Left kidney (tissue), 2 donors: ENCODE measurements around the gene SLC35D1. TPM values are rescaled to one million over a fixed set of nuclear protein-coding genes. Genes with fewer than 3 reads are reported as not detected.
"Not testable (repeated sequence)": the region's sequence is repeated elsewhere in the genome, so short reads cannot be mapped to it uniquely, and the experiment has no call there.

Source experiments
- DNase-seq: peaks from one replicate; pipeline ENCODE4 v3.0.0-alpha.2; 2013
- polyA plus RNA-seq: library from polyadenylated mRNA; unstranded; fragments of 120-200 nt; gene quantifications from one replicate; pipeline ENCODE4 v1.2.1, GENCODE V29; 2013; ENCODE audit not compliant: insufficient read length

SLC35D1 gene
- polyA plus RNA-seq, 1 donor = 18.5 TPM

DNA sequence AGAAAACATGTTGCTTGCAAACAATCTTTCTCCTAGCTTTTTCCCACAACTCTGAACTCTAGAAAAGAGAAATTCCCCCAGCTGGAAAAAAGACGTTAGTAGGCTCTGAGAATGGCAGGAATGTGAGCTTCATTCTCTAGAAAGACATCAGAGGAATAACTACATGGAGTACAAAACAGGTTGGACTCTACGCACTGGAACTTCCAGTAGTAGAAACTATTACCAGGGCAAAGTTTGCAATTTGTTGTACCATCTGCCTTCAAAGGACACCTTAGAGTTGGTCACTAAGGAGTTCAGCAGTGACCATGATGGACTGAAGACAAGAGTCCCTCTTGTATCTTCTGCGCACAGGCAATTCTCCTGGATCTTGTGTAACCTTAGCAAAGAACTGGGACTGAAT, 60.9 kb downstream of the SLC35D1 start:
- DNase-seq = no peak

DNA sequence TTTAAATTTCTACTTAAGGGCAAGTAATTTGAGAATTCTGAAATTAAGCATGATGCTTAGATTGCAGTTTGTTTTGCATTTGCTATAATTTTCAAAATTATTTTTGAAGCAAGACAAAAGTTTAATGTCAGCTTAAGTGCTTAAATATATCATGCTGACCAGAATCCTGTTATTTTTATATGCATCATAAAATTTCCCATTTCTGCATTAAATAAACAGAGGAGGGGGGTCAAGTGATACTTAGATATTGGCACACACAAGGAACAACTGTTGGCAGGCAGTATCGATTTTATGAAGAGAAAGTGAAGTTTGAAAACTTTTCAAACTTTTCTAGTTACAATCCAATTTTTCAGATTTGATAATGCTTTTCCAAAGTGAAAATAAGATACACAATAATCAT, 68.1 kb downstream of the SLC35D1 start:
- no peak for DNase-seq

DNA sequence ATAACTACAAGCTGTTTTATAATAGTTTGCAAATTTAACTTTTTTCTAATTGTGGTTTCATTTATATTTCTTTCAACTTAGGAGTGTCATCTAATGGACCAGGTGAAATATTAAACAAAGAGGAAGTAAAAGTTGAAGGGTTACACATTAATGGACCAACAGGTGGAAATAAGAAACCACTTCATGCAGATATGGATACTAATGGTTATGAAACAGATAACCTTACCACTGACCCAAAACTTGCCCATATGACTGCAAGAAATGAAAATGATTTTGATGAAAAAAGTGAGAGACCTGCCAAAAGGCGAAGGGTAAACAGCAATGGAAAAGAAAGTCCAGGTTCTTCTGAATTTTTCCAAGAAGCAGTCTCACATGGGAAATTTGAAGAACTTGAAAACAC, 69.5 kb downstream of the SLC35D1 start:
- DNase-seq = no peak

DNA sequence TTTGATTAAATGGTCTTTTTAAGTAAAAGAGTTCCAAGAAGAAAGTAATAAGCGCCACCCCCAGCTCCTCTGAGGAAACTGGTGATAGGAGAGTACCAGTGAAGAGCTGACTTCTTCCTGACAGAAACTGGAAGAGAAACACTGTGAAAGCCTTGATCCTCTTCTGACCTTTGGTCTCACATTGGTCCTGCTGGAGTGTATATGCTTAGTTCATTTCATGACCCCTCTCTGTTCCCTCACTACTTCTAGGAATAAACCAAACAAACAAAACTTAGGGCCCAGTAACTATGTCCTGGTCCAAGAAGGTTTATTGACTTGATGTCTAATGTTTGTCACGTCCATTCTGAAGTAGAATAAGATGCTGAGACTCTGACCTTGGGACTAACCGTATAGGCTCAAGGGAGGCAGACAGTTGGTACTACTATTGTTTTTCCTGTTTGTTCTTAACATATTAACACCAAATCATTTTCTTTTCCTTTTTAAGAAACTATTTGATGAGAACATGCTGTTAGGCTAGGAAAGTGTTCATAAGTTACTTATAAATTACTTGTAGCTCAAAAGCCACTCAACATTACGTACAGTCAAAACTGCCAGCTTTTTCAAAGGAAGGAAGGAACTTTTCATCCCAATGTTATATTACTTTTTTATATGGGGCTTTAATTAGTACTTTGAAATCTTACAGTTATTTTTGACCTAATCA, 71.2 kb downstream of the SLC35D1 start:
- DNase-seq = no peak

DNA sequence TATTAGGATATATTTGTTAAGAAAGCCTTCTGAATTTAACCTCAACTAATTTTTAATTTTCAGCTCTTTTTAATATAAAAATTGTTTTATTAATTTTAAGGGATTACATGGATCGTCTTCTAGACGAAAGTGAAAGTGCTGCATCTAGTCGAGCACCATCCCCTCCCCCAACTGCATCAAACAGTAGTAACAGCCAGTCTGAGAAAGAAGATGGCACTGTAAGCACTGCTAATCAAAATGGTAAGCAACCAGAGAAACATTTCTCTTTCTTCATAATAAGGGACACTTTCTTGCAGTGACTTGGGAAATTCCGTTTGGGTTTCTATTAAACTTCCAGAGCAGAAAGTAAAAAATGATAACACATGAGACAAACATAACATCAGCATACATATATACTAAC, 72.3 kb downstream of the SLC35D1 start:
- no peak for DNase-seq

DNA sequence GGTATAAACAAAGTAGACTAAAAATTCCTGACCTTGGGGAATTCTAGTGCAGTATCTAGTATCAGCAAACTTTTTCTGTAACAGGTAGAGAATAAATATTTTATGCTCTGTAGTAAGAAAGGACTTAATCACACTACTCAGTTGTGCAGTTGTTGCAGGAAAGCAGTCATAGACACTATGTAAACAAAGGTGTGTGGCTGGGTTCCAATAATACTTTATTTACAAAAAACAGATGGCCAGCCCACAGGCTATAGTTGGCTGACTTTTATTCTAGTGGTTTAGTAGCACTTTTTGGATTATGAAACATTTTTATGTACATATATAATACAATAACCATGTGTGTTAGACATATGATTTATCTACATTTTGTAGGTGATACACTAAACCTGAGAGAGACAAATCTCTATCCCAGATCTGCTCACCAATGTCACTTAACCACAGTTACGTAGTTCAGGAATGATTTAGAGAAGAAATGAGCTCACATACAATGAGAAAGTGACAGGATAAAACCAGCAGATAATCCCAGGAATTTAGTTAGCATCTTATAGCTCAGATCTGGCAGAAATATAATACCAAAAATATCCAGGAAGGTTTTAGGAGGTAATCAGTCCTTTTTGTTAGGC, 73.1 kb downstream of the SLC35D1 start:
- no peak for DNase-seq

DNA sequence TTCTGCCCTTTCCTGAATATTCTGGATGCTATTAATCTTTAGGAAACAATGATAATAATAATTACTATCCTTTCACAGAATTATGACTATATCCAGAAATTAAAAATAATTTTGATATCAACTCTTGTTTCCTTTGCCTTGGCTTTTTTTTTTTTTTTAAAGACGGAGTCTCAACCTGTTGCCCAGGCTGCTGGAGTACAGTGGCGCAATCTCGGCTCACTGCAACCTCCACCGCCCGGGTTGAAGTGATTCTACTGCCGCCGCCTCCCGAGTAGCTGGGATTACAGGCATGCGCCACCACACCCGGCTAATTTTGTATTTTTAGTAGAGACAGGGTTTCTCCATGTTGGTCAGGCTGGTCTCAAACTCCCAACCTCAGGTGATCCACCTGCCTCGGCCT, 74.3 kb downstream of the SLC35D1 start:
- DNase-seq = not testable (repeated sequence)

DNA sequence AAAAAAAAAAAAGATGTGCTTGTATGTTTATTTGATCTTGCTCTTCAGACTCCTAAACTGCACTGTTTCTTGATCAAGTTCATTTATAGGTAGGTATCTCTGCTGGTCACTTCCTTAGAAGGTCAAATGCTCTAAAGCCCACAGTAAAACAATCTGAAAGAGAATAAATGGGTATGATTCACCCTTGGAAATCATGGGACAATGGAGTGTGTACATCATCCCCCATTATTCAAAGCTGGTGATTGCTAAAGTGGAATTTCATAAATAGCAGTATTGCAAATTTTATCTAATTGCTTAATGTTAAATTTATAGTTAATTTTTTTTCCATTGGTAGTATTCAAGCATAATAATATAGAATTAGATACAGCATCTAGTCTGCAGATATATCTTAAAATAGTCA, 75.7 kb downstream of the SLC35D1 start:
- DNase-seq = no peak

DNA sequence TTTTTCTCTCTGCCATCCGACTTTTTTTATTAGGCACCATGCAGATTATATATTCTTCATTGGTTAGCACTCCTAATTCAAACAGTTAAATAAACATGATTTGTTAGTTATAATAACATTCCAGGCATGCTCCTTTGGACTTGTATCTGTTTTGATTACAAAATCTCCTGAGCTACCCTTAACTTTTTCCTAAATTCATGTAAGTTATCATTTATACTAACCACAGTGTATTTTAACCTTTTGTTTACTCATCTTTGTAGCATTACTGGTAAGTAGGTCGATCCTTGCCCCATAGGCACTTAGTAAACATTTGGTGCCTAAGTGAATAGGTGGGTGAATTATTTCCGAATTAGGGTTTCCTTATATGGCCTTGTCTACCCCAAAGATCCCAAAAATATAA, 85.4 kb downstream of the SLC35D1 start:
- DNase-seq = no peak

DNA sequence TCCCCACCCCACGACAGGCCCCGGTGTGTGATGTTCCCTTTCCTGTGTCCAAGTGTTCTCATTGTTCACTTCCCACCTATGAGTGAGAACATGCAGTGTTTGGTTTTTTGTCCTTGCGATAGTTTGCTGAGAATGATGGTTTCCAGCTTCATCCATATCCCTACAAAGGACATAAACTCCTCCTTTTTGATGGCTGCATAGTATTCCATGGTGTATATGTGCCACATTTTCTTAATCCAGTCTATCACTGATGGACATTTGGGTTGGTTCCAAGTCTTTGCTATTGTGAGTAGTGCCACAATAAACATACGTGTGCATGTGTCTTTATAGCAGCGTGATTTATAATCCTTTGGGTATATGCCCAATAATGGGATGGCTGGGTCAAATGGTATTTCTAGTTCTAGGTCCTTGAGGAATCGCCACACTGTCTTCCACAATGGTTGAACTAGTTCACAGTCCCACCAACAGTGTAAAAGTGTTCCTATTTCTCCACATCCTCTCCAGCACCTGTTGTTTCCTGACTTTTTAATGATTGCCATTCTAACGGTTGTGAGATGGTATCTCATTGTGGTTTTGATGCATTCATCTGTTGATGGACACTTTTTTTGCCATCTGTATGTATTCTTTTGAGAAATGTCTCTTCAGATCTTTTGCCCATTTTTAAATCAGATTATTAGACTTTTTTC, 87.6 kb downstream of the SLC35D1 start:
- DNase-seq = not testable (repeated sequence)

DNA sequence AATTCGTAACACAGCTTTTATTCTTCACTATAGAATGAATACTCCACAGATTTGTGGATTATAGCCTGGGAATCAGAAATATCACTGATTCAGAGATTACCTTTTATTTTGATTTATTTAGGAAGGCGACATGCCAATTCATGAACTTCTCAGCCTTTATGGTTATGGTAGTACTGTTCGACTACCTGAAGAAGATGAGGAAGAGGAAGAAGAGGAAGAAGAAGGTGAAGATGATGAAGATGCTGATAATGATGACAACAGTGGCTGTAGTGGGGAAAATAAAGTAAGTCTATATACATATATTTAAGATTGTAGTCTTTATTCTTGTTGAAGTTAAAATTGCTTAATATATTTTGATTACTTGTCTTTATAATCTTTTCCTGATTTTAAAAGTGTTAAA, 96.0 kb downstream of the SLC35D1 start:
- DNase-seq = no peak

DNA sequence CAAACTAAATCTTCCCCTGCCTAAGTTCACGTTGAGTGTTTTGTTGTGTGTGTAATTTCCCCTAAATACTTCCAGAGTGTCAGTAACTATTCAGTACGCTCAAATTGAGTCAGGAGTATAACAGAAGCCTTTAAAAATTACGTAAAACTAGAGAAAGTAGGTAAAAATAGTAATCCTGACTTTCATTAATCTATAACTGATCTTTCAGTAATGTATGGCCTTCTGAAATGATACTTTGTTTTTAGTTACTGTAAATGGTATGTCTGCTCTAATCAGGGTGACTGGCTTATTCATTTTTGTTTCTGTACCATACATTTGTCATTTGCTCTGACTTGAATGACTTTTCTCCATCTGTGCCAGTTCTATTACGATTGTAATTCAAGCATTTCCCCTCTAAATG, 99.7 kb downstream of the SLC35D1 start:
- no peak for DNase-seq

DNA sequence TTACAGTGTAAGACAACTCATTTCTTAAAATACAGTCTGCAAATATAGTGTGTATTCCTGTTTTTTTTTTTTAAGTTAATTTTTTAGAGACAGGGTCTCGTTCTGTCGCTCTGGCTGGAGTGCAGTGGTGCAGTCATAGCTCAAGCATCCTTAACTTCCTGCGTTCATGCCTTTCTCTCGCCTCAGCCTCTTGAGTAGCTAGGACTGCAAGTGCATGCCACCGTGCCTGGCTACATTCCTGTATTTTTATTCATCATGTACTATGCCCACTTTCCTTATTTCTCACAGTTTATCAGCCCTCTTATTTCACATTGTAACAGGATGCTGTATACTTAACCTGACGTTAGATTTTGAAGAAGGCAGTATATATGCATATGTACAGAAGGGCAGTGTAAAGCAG, 102.4 kb downstream of the SLC35D1 start:
- DNase-seq = no peak

Other genes with a start within 250 kb of the SLC35D1 start
- 18.4 TPM for gene DNAI4, start 129.3 kb downstream of the SLC35D1 start, polyA plus RNA-seq
- 43.5 TPM for gene MIER1, start 129.2 kb downstream of the SLC35D1 start, polyA plus RNA-seq
- 0.13 TPM for gene C1orf141, start 80.8 kb upstream of the SLC35D1 start, polyA plus RNA-seq
- 0.10 TPM for gene IL23R, start 112.3 kb upstream of the SLC35D1 start, polyA plus RNA-seq